ENCODE data around the gene TMPRSS9. TPM values are rescaled to one million over a fixed set of nuclear protein-coding genes. Genes with fewer than 3 reads are reported as not detected.

TMPRSS9 gene
- total RNA-seq, 1 experiment from 2014 or later: 0.57 TPM

GRCh38 chr19:2415973-2416319 lies 55.9 kb downstream of the TMPRSS9 start:
- peaks cover 30% of the 10 kb centered on the region for H3K27me3 Mint-ChIP-seq (ENCODE audit: low read depth)
- H3K36me3 Mint-ChIP-seq: peaks cover 4% of the 10 kb centered on the region; the same call in 1 of the 2 replicates
- H3K4me1 Mint-ChIP-seq: no peaks in the 10 kb centered on the region
- POLR2A ChIA-PET: no interaction called here
- ATAC-seq (no peak), DNase-seq (ENCODE audit: low spot score) (no peak)
- CTCF ChIA-PET: interaction anchor here (0.7 kb wide), 2 partner anchors 195 to 260 kb away, joined by 3 to 4 read pairs; no protein-coding TSS in a partner anchor
- H3K4me3 Mint-ChIP-seq: no peak overlapping the region
- H3K27ac Mint-ChIP-seq: no peak overlapping the region
- TF ChIP-seq SMAD3 (CRISPR knock-in tag; IDR thresholded peaks at IDR 0.05; ENCODE audit: borderline replicate concordance): no peak
- TF ChIP-seq, protein P1, sequence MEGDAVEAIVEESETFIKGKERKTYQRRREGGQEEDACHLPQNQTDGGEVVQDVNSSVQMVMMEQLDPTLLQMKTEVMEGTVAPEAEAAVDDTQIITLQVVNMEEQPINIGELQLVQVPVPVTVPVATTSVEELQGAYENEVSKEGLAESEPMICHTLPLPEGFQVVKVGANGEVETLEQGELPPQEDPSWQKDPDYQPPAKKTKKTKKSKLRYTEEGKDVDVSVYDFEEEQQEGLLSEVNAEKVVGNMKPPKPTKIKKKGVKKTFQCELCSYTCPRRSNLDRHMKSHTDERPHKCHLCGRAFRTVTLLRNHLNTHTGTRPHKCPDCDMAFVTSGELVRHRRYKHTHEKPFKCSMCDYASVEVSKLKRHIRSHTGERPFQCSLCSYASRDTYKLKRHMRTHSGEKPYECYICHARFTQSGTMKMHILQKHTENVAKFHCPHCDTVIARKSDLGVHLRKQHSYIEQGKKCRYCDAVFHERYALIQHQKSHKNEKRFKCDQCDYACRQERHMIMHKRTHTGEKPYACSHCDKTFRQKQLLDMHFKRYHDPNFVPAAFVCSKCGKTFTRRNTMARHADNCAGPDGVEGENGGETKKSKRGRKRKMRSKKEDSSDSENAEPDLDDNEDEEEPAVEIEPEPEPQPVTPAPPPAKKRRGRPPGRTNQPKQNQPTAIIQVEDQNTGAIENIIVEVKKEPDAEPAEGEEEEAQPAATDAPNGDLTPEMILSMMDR (IDR thresholded peaks at IDR 0.05): no peak
- TF ChIP-seq ZNF671 (CRISPR knock-in tag; IDR thresholded peaks at IDR 0.05): no peak
- TF ChIP-seq FOXK1 (CRISPR knock-in tag; IDR thresholded peaks at IDR 0.05): no peak
- no peak for TF ChIP-seq IRF2 (CRISPR knock-in tag; IDR thresholded peaks at IDR 0.05; ENCODE audit: borderline replicate concordance, low read depth)
- no peak for TF ChIP-seq GRHL2 (CRISPR knock-in tag; IDR thresholded peaks at IDR 0.05; ENCODE audit: insufficient replicate concordance, severe bottlenecking)
- TF ChIP-seq PRDM15 (CRISPR knock-in tag; IDR thresholded peaks at IDR 0.05): no peak
- no peak for TF ChIP-seq TCF7 (CRISPR knock-in tag; IDR thresholded peaks at IDR 0.05; ENCODE audit: low read depth)
- TF ChIP-seq KAT7 (CRISPR knock-in tag; IDR thresholded peaks at IDR 0.05; ENCODE audit: borderline replicate concordance): no peak
- TF ChIP-seq FOXJ3 (CRISPR knock-in tag; IDR thresholded peaks at IDR 0.05; ENCODE audit: borderline replicate concordance): no peak
- no peak for TF ChIP-seq ETV6 (CRISPR knock-in tag; IDR thresholded peaks at IDR 0.05)
- no peak for TF ChIP-seq ZNF317 (CRISPR knock-in tag; IDR thresholded peaks at IDR 0.05; ENCODE audit: borderline replicate concordance, low read depth)
- no peak for TF ChIP-seq ESRRA (CRISPR knock-in tag; IDR thresholded peaks at IDR 0.05; ENCODE audit: borderline replicate concordance)
- TF ChIP-seq NFYB (CRISPR knock-in tag; conservative IDR thresholded peaks at IDR 0.05; ENCODE audit: low read depth): no peak
- no peak for TF ChIP-seq HMGA2 (CRISPR knock-in tag; IDR thresholded peaks at IDR 0.05)
- TF ChIP-seq, protein P2, sequence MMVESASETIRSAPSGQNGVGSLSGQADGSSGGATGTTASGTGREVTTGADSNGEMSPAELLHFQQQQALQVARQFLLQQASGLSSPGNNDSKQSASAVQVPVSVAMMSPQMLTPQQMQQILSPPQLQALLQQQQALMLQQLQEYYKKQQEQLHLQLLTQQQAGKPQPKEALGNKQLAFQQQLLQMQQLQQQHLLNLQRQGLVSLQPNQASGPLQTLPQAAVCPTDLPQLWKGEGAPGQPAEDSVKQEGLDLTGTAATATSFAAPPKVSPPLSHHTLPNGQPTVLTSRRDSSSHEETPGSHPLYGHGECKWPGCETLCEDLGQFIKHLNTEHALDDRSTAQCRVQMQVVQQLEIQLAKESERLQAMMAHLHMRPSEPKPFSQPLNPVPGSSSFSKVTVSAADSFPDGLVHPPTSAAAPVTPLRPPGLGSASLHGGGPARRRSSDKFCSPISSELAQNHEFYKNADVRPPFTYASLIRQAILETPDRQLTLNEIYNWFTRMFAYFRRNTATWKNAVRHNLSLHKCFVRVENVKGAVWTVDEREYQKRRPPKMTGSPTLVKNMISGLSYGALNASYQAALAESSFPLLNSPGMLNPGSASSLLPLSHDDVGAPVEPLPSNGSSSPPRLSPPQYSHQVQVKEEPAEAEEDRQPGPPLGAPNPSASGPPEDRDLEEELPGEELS (CRISPR knock-in tag; IDR thresholded peaks at IDR 0.05): no peak
- TF ChIP-seq ZNF219 (CRISPR knock-in tag; IDR thresholded peaks at IDR 0.05; ENCODE audit: borderline replicate concordance): no peak
- no peak for TF ChIP-seq ZMAT4 (CRISPR knock-in tag; IDR thresholded peaks at IDR 0.05)
- TF ChIP-seq, protein P3, sequence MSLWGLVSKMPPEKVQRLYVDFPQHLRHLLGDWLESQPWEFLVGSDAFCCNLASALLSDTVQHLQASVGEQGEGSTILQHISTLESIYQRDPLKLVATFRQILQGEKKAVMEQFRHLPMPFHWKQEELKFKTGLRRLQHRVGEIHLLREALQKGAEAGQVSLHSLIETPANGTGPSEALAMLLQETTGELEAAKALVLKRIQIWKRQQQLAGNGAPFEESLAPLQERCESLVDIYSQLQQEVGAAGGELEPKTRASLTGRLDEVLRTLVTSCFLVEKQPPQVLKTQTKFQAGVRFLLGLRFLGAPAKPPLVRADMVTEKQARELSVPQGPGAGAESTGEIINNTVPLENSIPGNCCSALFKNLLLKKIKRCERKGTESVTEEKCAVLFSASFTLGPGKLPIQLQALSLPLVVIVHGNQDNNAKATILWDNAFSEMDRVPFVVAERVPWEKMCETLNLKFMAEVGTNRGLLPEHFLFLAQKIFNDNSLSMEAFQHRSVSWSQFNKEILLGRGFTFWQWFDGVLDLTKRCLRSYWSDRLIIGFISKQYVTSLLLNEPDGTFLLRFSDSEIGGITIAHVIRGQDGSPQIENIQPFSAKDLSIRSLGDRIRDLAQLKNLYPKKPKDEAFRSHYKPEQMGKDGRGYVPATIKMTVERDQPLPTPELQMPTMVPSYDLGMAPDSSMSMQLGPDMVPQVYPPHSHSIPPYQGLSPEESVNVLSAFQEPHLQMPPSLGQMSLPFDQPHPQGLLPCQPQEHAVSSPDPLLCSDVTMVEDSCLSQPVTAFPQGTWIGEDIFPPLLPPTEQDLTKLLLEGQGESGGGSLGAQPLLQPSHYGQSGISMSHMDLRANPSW (CRISPR knock-in tag; conservative IDR thresholded peaks at IDR 0.05; ENCODE audit: low read depth): no peak
- H3K9me3 Mint-ChIP-seq: peaks cover 4% of the 10 kb centered on the region

Measured in WTC11 (cell line).